ENCODE data around the gene MTMR12.

MTMR12 gene

GRCh38 chr5:32265902-32266301 lies 46.8 kb downstream of the MTMR12 start:
- peaks cover 93% of the 10 kb centered on the region for H3K36me3 ChIP-seq (ENCODE audit: low read depth)
- H3K4me1 ChIP-seq (ENCODE audit: insufficient read depth, poor library complexity, severe bottlenecking), result peaks cover 3% of the 10 kb centered on the region
- no peaks in the 10 kb centered on the region for H3K9me3 ChIP-seq (ENCODE audit: severe bottlenecking)
- DNase-seq (ENCODE audit: low spot score), result no peak
- H3K4me3 ChIP-seq (ENCODE audit: severe bottlenecking), result no peak overlapping the region
- TF ChIP-seq CTCF (IDR thresholded peaks at IDR 0.05; ENCODE audit: poor library complexity, severe bottlenecking), result no peak
- H3K27ac ChIP-seq (ENCODE audit: poor library complexity, severe bottlenecking), result no peak overlapping the region
- no peak for ATAC-seq (ENCODE audit: low read depth)
- no peaks in the 10 kb centered on the region for H3K27me3 ChIP-seq (ENCODE audit: insufficient read depth, poor library complexity, severe bottlenecking)

- H3K4me1 ChIP-seq (ENCODE audit: insufficient read depth, poor library complexity, severe bottlenecking), result peaks cover 3% of the 10 kb centered on the region
- H3K9me3 ChIP-seq (ENCODE audit: severe bottlenecking), result no peaks in the 10 kb centered on the region
- H3K4me3 ChIP-seq (ENCODE audit: severe bottlenecking), result no peak overlapping the region
- no peaks in the 10 kb centered on the region for H3K27me3 ChIP-seq (ENCODE audit: insufficient read depth, poor library complexity, severe bottlenecking)
- DNase-seq (ENCODE audit: low spot score) (no peak), ATAC-seq (ENCODE audit: low read depth) (no peak)
- H3K36me3 ChIP-seq (ENCODE audit: low read depth), result peaks cover 88% of the 10 kb centered on the region
- H3K27ac ChIP-seq (ENCODE audit: poor library complexity, severe bottlenecking), result no peak overlapping the region
- TF ChIP-seq CTCF (IDR thresholded peaks at IDR 0.05; ENCODE audit: poor library complexity, severe bottlenecking), result no peak
Measured at GRCh38 chr5:32264957-32265572, 47.7 kb downstream of the MTMR12 start.

GRCh38 chr5:32263684-32264083 lies 49.1 kb downstream of the MTMR12 start:
- ATAC-seq (ENCODE audit: low read depth), result no peak
- no peak for DNase-seq (ENCODE audit: low spot score)
- Histone ChIP-seq H3K27ac (ENCODE audit: poor library complexity, severe bottlenecking) (no peak overlapping the region), H3K27me3 (ENCODE audit: insufficient read depth, poor library complexity, severe bottlenecking) (no peaks in the 10 kb centered on the region), H3K36me3 (ENCODE audit: low read depth) (peaks cover 78% of the 10 kb centered on the region), H3K9me3 (ENCODE audit: severe bottlenecking) (no peaks in the 10 kb centered on the region), H3K4me1 (ENCODE audit: insufficient read depth, poor library complexity, severe bottlenecking) (peaks cover 3% of the 10 kb centered on the region), H3K4me3 (ENCODE audit: severe bottlenecking) (no peak overlapping the region)
- TF ChIP-seq CTCF (IDR thresholded peaks at IDR 0.05; ENCODE audit: poor library complexity, severe bottlenecking), result no peak

- TF ChIP-seq CTCF (IDR thresholded peaks at IDR 0.05; ENCODE audit: poor library complexity, severe bottlenecking), result no peak
- Histone ChIP-seq H3K27ac (ENCODE audit: poor library complexity, severe bottlenecking) (no peak overlapping the region), H3K4me1 (ENCODE audit: insufficient read depth, poor library complexity, severe bottlenecking) (peaks cover 3% of the 10 kb centered on the region), H3K36me3 (ENCODE audit: low read depth) (peaks cover 80% of the 10 kb centered on the region), H3K4me3 (ENCODE audit: severe bottlenecking) (no peak overlapping the region), H3K27me3 (ENCODE audit: insufficient read depth, poor library complexity, severe bottlenecking) (no peaks in the 10 kb centered on the region), H3K9me3 (ENCODE audit: severe bottlenecking) (no peaks in the 10 kb centered on the region)
- no peak; the same call in 2 of the 3 replicates for ATAC-seq (ENCODE audit: low read depth)
- DNase-seq (ENCODE audit: low spot score), result no peak
Measured at GRCh38 chr5:32261198-32261597, 51.5 kb downstream of the MTMR12 start.

- no peak for TF ChIP-seq CTCF (IDR thresholded peaks at IDR 0.05; ENCODE audit: poor library complexity, severe bottlenecking)
- H3K36me3 ChIP-seq (ENCODE audit: low read depth), result peaks cover 81% of the 10 kb centered on the region
- H3K4me1 ChIP-seq (ENCODE audit: insufficient read depth, poor library complexity, severe bottlenecking), result peaks cover 3% of the 10 kb centered on the region
- H3K27me3 ChIP-seq (ENCODE audit: insufficient read depth, poor library complexity, severe bottlenecking), result no peaks in the 10 kb centered on the region
- ATAC-seq (ENCODE audit: low read depth), result no peak
- H3K27ac ChIP-seq (ENCODE audit: poor library complexity, severe bottlenecking), result no peak overlapping the region
- no peak overlapping the region for H3K4me3 ChIP-seq (ENCODE audit: severe bottlenecking)
- no peak for DNase-seq (ENCODE audit: low spot score)
- H3K9me3 ChIP-seq (ENCODE audit: severe bottlenecking), result no peaks in the 10 kb centered on the region
Measured at GRCh38 chr5:32259033-32259432, 53.7 kb downstream of the MTMR12 start.

Data from RWPE2 (cell line).